HG02885 (cell line): ENCODE results near the gene TOLLIP.

Experiments
- ATAC-seq: cut with Tn5 transposase; IDR thresholded peaks from one replicate; pipeline ENCODE4 v1.9.1; 2021; ENCODE audit warnings: mild to moderate bottlenecking; ENCODE audit not compliant: unreplicated experiment, poor library complexity

TOLLIP gene

GRCh38 chr11:1285876-1286275, 23.6 kb downstream of the TOLLIP start:
- ATAC-seq, result no peak

GRCh38 chr11:1285316-1285744, 24.1 kb downstream of the TOLLIP start:
- ATAC-seq, result no peak

- no peak for ATAC-seq
These were observed 25.5 kb downstream of the TOLLIP start for GRCh38 chr11:1283906-1284305.

GRCh38 chr11:1283091-1283511, 26.3 kb downstream of the TOLLIP start:
- no peak for ATAC-seq

- ATAC-seq, result no peak
These were observed 27.5 kb downstream of the TOLLIP start for GRCh38 chr11:1281974-1282365.

GRCh38 chr11:1281326-1281973, 28.0 kb downstream of the TOLLIP start:
- ATAC-seq, result no peak

- no peak for ATAC-seq
These were observed 29.1 kb downstream of the TOLLIP start for GRCh38 chr11:1280116-1281035.

GRCh38 chr11:1279674-1280055, 29.8 kb downstream of the TOLLIP start:
- ATAC-seq, result no peak

GRCh38 chr11:1278766-1279673, 30.4 kb downstream of the TOLLIP start:
- no peak for ATAC-seq

GRCh38 chr11:1277936-1278512, 31.4 kb downstream of the TOLLIP start:
- ATAC-seq, result no peak

- ATAC-seq, result no peak
These were observed 32.4 kb downstream of the TOLLIP start for GRCh38 chr11:1276866-1277615.

- no peak for ATAC-seq
These were observed 33.2 kb downstream of the TOLLIP start for GRCh38 chr11:1276041-1276790.

- no peak for ATAC-seq
These were observed 34.4 kb downstream of the TOLLIP start for GRCh38 chr11:1275021-1275420.

- no peak for ATAC-seq
These were observed 34.9 kb downstream of the TOLLIP start for GRCh38 chr11:1274501-1274900.

GRCh38 chr11:1272531-1272930, 36.9 kb downstream of the TOLLIP start:
- no peak for ATAC-seq

- no peak for ATAC-seq
These were observed 37.5 kb downstream of the TOLLIP start for GRCh38 chr11:1271927-1272326.

- ATAC-seq, result no peak
These were observed 38.0 kb downstream of the TOLLIP start for GRCh38 chr11:1271406-1271805.

GRCh38 chr11:1271002-1271401, 38.4 kb downstream of the TOLLIP start:
- no peak for ATAC-seq

GRCh38 chr11:1270476-1270875, 39.0 kb downstream of the TOLLIP start:
- ATAC-seq, result no peak
